GM21447 (cell line): ENCODE results near the gene PCDHA12.
"Not testable (repeated sequence)": the region's sequence is repeated elsewhere in the genome, so short reads cannot be mapped to it uniquely, and the experiment has no call there.

Experiments
- ATAC-seq: cut with Tn5 transposase; IDR thresholded peaks from one replicate; pipeline ENCODE4 v1.9.1; 2021; ENCODE audit not compliant: unreplicated experiment

PCDHA12 gene, protein sequence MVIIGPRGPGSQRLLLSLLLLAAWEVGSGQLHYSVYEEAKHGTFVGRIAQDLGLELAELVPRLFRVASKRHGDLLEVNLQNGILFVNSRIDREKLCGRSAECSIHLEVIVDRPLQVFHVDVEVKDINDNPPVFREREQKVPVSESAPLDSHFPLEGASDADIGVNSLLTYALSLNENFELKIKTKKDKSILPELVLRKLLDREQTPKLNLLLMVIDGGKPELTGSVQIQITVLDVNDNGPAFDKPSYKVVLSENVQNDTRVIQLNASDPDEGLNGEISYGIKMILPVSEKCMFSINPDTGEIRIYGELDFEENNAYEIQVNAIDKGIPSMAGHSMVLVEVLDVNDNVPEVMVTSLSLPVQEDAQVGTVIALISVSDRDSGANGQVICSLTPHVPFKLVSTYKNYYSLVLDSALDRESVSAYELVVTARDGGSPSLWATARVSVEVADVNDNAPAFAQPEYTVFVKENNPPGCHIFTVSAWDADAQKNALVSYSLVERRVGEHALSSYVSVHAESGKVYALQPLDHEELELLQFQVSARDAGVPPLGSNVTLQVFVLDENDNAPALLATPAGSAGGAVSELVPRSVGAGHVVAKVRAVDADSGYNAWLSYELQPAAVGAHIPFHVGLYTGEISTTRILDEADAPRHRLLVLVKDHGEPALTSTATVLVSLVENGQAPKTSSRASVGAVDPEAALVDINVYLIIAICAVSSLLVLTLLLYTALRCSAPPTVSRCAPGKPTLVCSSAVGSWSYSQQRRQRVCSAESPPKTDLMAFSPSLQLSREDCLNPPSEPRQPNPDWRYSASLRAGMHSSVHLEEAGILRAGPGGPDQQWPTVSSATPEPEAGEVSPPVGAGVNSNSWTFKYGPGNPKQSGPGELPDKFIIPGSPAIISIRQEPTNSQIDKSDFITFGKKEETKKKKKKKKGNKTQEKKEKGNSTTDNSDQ

DNA sequence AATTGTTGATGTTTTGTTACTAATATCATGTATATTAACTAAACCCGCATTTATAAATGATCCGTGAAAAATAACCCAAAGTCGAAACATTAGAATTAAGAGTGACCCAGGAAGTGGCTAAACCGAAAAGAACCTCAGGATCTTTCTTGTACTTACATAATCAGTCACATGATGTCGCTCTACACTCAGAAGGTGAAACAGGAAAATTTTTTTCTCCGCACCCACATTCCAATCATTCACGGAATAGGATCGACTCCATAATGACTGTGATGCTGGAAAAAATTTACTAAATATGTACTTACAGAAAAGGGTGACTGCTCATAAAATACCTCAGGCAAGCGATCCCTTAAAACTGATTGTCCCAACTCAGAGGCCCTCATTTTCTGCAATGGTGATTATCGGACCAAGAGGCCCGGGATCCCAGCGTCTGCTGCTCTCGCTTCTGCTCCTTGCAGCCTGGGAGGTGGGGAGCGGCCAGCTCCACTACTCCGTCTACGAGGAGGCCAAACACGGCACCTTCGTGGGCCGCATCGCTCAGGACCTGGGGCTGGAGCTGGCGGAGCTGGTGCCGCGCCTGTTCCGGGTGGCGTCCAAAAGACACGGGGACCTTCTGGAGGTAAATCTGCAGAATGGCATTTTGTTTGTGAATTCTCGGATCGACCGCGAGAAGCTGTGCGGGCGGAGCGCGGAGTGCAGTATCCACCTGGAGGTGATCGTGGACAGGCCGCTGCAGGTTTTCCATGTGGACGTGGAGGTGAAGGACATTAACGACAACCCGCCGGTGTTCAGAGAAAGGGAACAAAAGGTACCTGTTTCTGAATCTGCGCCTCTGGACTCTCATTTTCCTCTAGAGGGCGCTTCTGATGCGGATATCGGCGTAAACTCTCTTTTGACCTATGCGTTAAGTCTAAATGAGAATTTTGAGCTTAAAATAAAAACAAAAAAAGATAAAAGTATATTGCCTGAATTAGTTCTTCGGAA is at the start of gene PCDHA12:
Gene PCDHA12, plus strand, starts transcription at position 224 of the 981 bp plus-strand sequence. Its CDS starts 165 bp downstream, at position 389.
- no peak for ATAC-seq

DNA sequence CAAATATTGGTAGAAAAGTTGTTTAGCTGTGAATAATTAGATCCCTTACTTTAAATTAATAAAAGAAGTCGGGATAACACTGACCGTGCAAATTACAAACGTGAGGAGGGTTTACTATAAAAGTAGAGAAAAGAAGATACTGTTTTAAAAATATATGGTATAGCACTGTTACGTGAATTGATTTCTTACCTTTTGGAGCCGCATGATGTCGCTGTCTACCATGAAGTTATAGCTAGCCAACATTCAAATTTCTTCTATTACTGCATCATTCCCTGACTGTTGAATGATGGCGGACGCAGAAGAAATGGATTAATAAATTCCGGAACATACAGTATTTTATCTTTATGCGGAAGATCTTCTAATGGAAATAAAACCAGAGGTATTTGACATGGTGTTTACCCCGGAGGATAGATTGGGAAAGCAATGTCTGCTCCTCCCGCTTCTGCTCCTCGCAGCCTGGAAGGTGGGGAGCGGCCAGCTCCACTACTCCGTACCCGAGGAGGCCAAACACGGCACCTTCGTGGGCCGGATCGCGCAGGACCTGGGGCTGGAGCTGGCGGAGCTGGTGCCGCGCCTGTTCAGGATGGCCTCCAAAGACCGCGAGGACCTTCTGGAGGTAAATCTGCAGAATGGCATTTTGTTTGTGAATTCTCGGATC is 47.3 kb upstream of the PCDHA12 start, which contains the start of gene PCDHA6:
Gene PCDHA6, plus strand, starts transcription at position 257 of the 658 bp plus-strand sequence. Its CDS starts 132 bp downstream, at position 389.
- no peak for ATAC-seq

DNA sequence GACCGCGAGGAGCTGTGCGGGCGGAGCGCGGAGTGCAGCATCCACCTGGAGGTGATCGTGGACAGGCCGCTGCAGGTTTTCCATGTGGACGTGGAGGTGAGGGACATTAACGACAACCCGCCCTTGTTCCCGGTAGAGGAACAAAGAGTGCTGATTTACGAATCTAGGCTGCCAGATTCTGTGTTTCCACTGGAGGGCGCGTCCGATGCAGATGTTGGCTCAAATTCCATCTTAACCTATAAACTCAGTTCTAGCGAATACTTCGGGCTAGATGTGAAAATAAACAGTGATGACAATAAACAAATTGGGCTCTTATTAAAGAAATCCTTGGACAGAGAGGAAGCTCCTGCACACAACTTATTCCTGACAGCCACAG is 46.8 kb upstream of the PCDHA12 start:
- no peak for ATAC-seq

DNA sequence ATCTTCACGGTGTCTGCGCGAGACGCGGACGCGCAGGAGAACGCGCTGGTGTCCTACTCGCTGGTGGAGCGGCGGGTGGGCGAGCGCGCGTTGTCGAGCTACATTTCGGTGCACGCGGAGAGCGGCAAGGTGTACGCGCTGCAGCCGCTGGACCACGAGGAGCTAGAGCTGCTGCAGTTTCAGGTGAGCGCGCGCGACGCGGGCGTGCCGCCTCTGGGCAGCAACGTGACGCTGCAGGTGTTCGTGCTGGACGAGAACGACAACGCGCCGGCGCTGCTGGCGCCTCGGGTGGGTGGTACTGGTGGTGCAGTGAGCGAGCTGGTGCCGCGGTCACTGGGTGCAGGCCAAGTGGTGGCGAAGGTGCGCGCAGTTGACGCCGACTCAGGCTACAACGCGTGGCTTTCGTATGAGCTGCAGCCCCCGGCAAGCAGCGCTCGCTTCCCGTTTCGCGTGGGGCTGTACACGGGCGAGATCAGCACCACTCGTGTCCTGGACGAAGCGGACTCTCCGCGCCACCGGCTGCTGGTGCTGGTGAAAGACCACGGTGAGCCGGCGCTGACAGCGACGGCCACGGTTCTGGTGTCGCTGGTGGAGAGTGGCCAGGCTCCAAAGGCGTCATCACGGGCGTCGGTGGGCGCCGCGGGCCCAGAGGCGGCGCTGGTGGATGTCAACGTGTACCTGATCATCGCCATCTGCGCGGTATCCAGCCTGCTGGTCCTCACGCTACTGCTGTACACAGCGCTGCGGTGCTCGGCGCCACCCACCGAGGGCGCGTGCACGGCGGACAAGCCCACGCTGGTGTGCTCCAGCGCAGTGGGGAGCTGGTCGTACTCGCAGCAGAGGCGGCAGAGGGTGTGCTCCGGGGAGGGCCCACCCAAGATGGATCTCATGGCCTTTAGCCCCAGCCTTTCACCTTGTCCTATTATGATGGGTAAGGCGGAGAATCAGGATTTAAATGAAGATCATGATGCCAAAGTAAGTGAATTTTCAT is 45.3 kb upstream of the PCDHA12 start:
- not testable (repeated sequence) for ATAC-seq

DNA sequence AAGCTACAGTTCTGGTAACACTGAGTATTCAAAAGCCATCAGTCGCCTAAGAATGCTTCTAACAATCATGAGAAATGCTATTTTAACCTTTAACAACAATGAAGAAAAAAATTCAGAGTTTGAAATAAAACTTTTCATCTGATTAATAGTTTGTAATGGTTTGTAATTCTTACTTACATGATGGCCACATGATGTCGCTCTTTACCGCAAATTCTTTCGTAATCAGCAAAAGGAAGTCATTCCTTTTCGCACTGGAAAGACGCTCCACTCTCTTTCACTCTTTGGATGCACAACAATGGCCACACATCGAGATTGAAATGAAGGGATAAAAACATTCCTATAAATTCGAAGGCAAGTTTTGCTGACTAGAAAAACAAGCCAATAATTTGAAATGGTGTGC is 41.1 kb upstream of the PCDHA12 start, which contains the start of gene PCDHA7:
Gene PCDHA7, plus strand, starts transcription at position 277 of the 400 bp plus-strand sequence. Its CDS starts 115 bp downstream, at position 392.
- ATAC-seq, result no peak

DNA sequence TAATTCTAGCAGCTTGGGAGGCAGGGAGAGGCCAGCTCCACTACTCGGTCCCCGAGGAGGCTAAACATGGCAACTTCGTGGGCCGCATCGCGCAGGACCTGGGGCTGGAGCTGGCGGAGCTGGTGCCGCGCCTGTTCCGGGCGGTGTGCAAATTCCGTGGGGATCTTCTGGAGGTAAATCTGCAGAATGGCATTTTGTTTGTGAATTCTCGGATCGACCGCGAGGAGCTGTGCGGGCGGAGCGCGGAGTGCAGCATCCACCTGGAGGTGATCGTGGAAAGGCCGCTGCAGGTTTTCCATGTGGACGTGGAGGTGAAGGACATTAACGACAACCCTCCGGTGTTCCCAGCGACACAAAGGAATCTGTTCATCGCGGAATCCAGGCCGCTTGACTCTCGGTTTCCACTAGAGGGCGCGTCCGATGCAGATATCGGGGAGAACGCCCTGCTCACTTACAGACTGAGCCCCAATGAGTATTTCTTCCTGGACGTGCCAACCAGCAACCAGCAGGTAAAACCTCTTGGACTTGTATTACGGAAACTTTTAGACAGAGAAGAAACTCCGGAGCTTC is 40.6 kb upstream of the PCDHA12 start:
- ATAC-seq, result not testable (repeated sequence)

DNA sequence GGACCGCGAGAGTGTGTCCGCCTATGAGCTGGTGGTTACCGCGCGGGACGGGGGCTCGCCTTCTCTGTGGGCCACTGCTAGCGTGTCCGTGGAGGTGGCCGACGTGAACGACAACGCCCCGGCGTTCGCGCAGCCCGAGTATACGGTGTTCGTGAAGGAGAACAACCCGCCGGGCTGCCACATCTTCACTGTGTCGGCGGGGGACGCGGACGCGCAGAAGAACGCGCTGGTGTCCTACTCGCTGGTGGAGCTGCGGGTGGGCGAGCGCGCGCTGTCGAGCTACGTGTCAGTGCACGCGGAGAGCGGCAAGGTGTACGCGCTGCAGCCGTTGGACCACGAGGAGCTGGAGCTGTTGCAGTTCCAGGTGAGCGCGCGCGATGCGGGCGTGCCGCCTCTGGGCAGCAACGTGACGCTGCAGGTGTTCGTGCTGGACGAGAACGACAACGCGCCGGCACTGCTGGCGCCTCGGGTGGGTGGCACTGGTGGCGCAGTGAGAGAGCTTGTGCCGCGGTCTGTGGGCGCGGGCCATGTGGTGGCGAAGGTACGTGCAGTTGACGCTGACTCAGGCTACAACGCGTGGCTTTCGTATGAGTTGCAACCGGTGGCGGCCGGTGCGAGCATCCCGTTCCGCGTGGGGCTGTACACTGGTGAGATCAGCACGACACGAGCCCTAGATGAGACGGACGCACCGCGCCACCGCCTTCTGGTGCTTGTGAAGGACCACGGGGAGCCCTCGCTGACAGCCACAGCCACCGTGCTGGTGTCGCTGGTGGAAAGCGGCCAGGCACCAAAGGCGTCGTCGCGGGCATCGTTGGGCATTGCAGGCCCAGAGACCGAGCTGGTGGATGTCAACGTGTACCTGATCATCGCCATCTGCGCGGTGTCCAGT is 39.2 kb upstream of the PCDHA12 start:
- ATAC-seq, result no peak

DNA sequence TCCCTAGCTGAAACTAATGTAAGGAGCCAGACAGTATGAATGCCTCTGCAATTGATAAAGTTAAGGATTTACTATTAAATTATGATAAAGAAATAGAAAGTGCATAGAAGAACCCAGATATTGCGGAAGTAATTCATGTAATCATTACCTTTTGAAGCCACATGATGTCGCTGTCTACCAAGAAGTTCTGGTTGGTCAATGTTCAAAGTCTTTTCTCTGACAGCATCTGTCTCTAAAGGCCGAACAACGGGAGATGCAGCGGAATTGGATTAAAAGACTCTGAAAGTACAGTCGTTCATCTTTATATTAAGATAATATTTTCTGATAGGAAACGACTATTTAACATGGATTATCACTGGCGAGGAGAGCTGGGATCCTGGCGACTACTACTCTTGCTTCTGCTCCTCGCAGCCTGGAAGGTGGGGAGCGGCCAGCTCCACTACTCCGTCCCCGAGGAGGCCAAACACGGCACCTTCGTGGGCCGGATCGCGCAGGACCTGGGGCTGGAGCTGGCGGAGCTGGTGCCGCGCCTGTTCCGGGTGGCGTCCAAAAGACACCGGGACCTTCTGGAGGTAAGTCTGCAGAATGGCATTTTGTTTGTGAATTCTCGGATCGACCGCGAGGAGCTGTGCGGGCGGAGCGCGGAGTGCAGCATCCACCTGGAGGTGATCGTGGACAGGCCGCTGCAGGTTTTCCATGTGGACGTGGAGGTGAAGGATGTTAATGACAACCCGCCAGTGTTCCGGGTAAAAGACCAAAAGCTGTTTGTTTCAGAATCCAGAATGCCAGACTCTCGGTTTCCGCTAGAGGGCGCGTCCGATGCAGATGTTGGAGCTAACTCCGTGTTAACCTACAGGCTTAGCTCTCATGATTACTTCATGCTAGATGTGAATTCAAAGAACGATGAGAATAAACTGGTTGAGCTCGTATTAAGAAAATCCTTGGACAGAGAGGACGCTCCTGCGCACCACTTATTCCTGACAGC is 33.8 kb upstream of the PCDHA12 start, which contains the start of gene PCDHA8:
Gene PCDHA8, plus strand, starts transcription at position 210 of the 985 bp plus-strand sequence. Its CDS starts 135 bp downstream, at position 345.
- ATAC-seq, result no peak

DNA sequence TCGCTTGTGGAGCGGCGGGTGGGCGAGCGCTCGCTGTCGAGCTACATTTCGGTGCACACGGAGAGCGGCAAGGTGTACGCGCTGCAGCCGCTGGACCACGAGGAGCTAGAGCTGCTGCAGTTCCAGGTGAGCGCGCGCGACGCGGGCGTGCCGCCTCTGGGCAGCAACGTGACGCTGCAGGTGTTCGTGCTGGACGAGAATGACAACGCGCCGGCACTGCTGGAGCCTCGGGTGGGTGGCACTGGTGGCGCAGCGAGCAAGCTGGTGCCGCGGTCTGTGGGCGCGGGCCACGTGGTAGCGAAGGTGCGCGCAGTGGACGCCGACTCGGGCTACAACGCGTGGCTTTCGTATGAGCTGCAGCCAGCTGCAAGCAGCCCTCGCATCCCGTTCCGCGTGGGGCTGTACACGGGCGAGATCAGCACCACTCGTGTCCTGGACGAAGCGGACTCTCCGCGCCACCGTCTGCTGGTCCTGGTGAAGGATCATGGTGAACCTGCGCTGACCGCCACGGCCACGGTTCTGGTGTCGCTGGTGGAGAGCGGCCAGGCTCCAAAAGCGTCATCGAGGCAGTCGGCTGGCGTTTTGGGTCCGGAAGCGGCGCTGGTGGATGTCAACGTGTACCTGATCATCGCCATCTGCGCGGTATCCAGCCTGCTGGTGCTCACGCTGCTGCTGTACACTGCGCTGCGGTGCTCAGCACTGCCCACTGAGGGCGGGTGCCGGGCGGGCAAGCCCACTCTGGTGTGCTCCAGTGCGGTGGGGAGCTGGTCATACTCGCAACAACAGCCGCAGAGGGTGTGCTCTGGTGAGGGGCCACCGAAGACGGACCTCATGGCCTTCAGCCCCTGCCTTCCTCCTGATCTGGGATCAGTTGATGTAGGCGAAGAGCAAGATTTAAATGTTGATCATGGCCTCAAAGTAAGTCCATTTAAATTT is 32.0 kb upstream of the PCDHA12 start:
- no peak for ATAC-seq

DNA sequence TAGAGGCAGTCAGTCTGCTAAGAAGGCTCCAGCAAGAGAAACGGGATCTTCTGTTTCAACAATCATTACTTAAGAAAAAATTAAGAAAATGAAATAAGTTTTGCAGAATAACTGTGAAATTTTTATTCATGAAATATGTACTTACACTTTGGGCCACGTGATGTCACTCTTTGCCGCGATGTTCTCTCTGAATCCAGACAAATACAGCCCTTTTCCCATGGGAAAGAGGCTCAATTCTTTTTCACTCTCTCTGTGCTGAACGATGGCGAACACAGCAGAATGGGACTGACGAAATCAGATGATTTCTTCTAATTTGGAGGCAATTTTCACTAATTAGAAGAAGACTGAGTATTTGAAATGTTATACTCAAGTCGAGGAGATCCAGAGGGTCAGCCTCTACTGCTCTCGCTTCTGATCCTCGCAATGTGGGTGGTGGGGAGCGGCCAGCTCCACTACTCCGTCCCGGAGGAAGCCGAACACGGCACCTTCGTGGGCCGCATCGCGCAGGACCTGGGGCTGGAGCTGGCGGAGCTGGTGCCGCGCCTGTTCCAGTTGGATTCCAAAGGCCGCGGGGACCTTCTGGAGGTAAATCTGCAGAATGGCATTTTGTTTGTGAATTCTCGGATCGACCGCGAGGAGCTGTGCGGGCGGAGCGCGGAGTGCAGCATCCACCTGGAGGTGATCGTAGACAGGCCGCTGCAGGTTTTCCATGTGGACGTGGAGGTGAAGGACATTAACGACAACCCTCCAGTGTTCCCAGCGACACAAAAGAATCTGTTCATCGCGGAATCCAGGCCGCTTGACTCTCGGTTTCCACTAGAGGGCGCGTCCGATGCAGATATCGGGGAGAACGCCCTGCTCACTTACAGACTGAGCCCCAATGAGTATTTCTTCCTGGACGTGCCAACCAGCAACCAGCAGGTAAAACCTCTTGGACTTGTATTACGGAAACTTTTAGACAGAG is 26.7 kb upstream of the PCDHA12 start, which contains the start of gene PCDHA9:
Gene PCDHA9, plus strand, starts transcription at position 244 of the 964 bp plus-strand sequence. Its CDS starts 114 bp downstream, at position 358.
- ATAC-seq, result not testable (repeated sequence)

DNA sequence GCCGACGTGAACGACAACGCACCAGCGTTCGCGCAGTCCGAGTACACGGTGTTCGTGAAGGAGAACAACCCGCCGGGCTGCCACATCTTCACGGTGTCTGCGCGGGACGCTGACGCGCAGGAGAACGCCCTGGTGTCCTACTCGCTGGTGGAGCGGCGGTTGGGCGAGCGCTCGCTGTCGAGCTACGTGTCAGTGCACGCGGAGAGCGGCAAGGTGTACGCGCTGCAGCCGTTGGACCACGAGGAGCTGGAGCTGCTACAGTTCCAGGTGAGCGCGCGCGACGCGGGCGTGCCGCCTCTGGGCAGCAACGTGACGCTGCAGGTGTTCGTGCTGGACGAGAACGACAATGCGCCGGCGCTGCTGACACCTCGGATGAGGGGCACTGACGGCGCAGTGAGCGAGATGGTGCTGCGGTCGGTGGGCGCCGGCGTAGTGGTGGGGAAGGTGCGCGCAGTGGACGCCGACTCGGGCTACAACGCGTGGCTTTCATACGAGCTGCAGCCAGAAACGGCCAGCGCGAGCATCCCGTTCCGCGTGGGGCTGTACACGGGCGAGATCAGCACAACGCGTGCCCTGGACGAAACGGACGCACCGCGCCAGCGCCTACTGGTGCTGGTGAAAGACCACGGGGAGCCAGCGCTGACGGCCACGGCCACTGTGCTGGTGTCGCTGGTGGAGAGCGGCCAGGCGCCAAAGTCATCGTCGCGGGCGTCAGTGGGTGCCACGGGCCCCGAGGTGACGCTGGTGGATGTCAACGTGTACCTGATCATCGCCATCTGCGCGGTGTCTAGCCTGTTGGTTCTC is 25.1 kb upstream of the PCDHA12 start:
- not testable (repeated sequence) for ATAC-seq

DNA sequence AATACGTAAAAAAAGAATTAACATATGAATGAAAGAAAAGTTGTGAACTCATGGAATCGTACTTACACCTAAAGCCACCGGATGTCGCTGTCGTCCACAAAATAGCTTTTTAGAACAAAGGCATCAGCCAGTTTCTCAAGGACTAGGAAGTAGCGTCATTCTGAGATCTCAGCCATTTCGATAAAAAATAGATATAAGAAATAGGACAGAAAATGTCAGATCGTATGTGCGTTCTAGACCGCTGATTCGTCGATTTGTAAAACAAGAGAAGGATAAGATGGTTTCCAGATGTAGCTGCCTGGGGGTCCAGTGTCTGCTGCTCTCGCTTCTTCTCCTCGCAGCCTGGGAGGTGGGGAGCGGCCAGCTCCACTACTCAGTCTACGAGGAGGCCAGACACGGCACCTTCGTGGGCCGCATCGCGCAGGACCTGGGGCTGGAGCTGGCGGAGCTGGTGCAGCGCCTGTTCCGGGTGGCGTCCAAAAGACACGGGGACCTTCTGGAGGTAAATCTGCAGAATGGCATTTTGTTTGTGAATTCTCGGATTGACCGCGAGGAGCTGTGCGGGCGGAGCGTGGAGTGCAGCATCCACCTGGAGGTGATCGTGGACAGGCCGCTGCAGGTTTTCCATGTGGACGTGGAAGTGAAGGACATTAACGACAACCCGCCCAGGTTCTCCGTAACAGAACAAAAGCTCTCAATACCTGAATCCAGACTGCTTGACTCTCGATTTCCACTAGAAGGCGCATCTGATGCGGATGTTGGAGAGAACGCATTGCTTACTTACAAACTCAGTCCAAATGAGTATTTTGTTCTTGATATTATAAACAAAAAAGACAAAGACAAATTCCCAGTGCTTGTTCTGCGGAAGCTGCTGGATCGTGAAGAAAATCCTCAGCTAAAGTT is 19.1 kb upstream of the PCDHA12 start, which contains the start of gene PCDHA10:
Gene PCDHA10, plus strand, starts transcription at position 126 of the 903 bp plus-strand sequence. Its CDS starts 152 bp downstream, at position 278.
- no peak for ATAC-seq
